GM23338 (cell line): ENCODE measurements around the gene GATAD2B.

Experiments
- CREB1 ChIP-seq: fragments of 250-450 bp; sonication (Bioruptor Pico); IDR thresholded peaks from 2 replicates; pipeline ENCODE4 v1.5.0; 2020; ENCODE audit warnings: low read depth, mild to moderate bottlenecking, moderate library complexity
- CTCF ChIP-seq, 2 experiments: fragments of 200-600 bp in 1 of 2; sonication (generic) in 1 of 2; conservative IDR thresholded peaks; 2 replicates each; pipeline versions ENCODE4 v1.5.1 to v1.6.1; 2016 to 2017; ENCODE audit warnings: antibody characterized with exemption in 2 of 2, low read depth in 2 of 2, mild to moderate bottlenecking in 2 of 2, moderate library complexity in 1 of 2
- ETS1 ChIP-seq: IDR thresholded peaks from 2 replicates; pipeline ENCODE4 v1.6.1; 2016; ENCODE audit warnings: antibody characterized with exemption
- EZH2 ChIP-seq: fragments of 200-600 bp; sonication (generic); IDR thresholded peaks from one replicate; pipeline ENCODE4 v1.8.0; 2017; ENCODE audit warnings: antibody characterized with exemption, mild to moderate bottlenecking, low read depth; ENCODE audit not compliant: unreplicated experiment
- EZH2phosphoT487 ChIP-seq: fragments of 200-600 bp; sonication (generic); IDR thresholded peaks from one replicate; pipeline ENCODE4 v1.8.1; 2018; ENCODE audit warnings: antibody characterized with exemption; ENCODE audit not compliant: unreplicated experiment
- JUNB ChIP-seq: IDR thresholded peaks from one replicate; pipeline ENCODE4 v1.6.1; 2016; ENCODE audit warnings: antibody characterized with exemption; ENCODE audit not compliant: unreplicated experiment
- NANOG ChIP-seq: IDR thresholded peaks from 2 replicates; pipeline ENCODE4 v1.6.1; 2016; ENCODE audit warnings: antibody characterized with exemption, borderline replicate concordance
- POLR2AphosphoS5 ChIP-seq: IDR thresholded peaks from 2 replicates; pipeline ENCODE4 v1.6.1; 2016; ENCODE audit warnings: antibody characterized with exemption, low read depth
- REST ChIP-seq: IDR thresholded peaks from one replicate; pipeline ENCODE4 v1.6.1; 2018; ENCODE audit warnings: antibody characterized with exemption; ENCODE audit not compliant: unreplicated experiment
- STAT1 ChIP-seq: IDR thresholded peaks from one replicate; pipeline ENCODE4 v1.6.1; 2016; ENCODE audit warnings: antibody characterized with exemption; ENCODE audit not compliant: unreplicated experiment
- ZNF114 ChIP-seq: fragments of 250-450 bp; sonication (Bioruptor Pico); IDR thresholded peaks from 2 replicates; pipeline ENCODE4 v1.5.0; 2020; ENCODE audit warnings: mild to moderate bottlenecking, moderate library complexity
- ZNF331 ChIP-seq: fragments of 250-450 bp; sonication (Bioruptor Pico); IDR thresholded peaks from 2 replicates; pipeline ENCODE4 v1.5.0; 2020; ENCODE audit warnings: low read depth, mild to moderate bottlenecking, moderate library complexity
- ZNF462 ChIP-seq: fragments of 250-450 bp; sonication (Bioruptor Pico); IDR thresholded peaks from 2 replicates; pipeline ENCODE4 v1.5.0; 2020; ENCODE audit warnings: mild to moderate bottlenecking, moderate library complexity

GRCh38 chr1:153776352-153776751 lies 146.4 kb downstream of the GATAD2B start:
- no peak for TF ChIP-seq POLR2AphosphoS5
- TF ChIP-seq CTCF (conservative IDR thresholded peaks at IDR 0.05; ENCODE audit: low read depth in 2 of 2), result no peak
- TF ChIP-seq CREB1 (CRISPR knock-in tag), result no peak
- TF ChIP-seq REST, result no peak
- TF ChIP-seq EZH2phosphoT487, result no peak
- TF ChIP-seq EZH2, result no peak
- no peak for TF ChIP-seq ZNF331 (CRISPR knock-in tag)
- no peak for TF ChIP-seq STAT1
- TF ChIP-seq NANOG, result no peak
- TF ChIP-seq ETS1, result no peak
- TF ChIP-seq JUNB, result no peak
- TF ChIP-seq ZNF114 (CRISPR knock-in tag), result no peak
- TF ChIP-seq ZNF462 (CRISPR knock-in tag), result no peak
